Measurements from ENCODE around the gene HARBI1.

- TF ChIP-seq POLR2A (IDR thresholded peaks at IDR 0.05) (no peak), CTCF (IDR thresholded peaks at IDR 0.05) (no peak)
Observed at GRCh38 chr11:46594785-46595184, 22.2 kb downstream of the HARBI1 start.
